Nephron progenitor cell (in vitro differentiated cells): Measurements from ENCODE around the gene DCHS2.

Experiments used
- DNase-seq: peaks from one replicate; pipeline ENCODE4 v3.0.0; 2021
- H3K27ac Mint-ChIP-seq: 2 replicates; pipeline ENCODE4 v1.8.0; 2021; ENCODE audit warnings: mild to moderate bottlenecking, moderate library complexity, mixed read lengths
- H3K27me3 Mint-ChIP-seq: 2 replicates; pipeline ENCODE4 v1.8.0; 2021; ENCODE audit warnings: mild to moderate bottlenecking, low read depth, mixed read lengths; ENCODE audit not compliant: poor library complexity
- H3K36me3 Mint-ChIP-seq: 2 replicates; pipeline ENCODE4 v1.8.0; 2021; ENCODE audit warnings: low read depth, mixed read lengths
- H3K4me1 Mint-ChIP-seq: 2 replicates; pipeline ENCODE4 v1.8.0; 2021; ENCODE audit warnings: mixed read lengths
- H3K4me3 Mint-ChIP-seq: 2 replicates; pipeline ENCODE4 v1.8.0; 2021; ENCODE audit warnings: mild to moderate bottlenecking, moderate library complexity, mixed read lengths
- H3K9me3 Mint-ChIP-seq: 2 replicates; pipeline ENCODE4 v1.8.0; 2021; ENCODE audit warnings: mild to moderate bottlenecking, moderate library complexity, mixed read lengths
- TF ChIP-seq, protein P1 (sequence below): fragments of 200-600 bp; sonication (generic); IDR thresholded peaks from 2 replicates; pipeline ENCODE4 v1.5.0; 2021; ENCODE audit warnings: antibody characterized with exemption

DCHS2 gene

DNA sequence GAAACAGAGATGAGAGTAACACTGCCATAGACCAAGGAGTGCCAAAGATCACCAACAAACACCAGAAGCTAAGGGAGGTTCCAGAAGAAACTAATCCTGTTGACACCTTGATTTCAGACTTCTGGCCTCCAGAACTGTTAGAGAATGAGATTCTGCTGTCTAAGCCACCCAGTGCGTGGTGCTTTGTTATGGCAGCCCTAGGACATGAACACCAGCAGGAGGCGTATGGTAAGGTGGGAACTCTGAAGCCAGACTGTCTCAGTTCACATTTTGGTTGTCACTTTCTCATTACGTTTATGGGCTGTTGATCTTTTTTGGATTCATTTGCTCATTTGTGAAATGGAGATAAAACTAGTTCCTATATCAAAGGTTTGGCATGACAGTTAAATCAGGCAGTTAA is 142.9 kb downstream of the DCHS2 start:
- H3K4me3 Mint-ChIP-seq, result no peak overlapping the region
- no peak overlapping the region for H3K27ac Mint-ChIP-seq
- H3K4me1 Mint-ChIP-seq, result no peaks in the 10 kb centered on the region
- DNase-seq, result no peak
- no peaks in the 10 kb centered on the region for H3K36me3 Mint-ChIP-seq
- TF ChIP-seq, protein P1, sequence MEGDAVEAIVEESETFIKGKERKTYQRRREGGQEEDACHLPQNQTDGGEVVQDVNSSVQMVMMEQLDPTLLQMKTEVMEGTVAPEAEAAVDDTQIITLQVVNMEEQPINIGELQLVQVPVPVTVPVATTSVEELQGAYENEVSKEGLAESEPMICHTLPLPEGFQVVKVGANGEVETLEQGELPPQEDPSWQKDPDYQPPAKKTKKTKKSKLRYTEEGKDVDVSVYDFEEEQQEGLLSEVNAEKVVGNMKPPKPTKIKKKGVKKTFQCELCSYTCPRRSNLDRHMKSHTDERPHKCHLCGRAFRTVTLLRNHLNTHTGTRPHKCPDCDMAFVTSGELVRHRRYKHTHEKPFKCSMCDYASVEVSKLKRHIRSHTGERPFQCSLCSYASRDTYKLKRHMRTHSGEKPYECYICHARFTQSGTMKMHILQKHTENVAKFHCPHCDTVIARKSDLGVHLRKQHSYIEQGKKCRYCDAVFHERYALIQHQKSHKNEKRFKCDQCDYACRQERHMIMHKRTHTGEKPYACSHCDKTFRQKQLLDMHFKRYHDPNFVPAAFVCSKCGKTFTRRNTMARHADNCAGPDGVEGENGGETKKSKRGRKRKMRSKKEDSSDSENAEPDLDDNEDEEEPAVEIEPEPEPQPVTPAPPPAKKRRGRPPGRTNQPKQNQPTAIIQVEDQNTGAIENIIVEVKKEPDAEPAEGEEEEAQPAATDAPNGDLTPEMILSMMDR, result no peak
- no peaks in the 10 kb centered on the region for H3K27me3 Mint-ChIP-seq
- no peaks in the 10 kb centered on the region for H3K9me3 Mint-ChIP-seq

GRCh38 chr4:154345359-154345758 is 146.2 kb downstream of the DCHS2 start:
- Mint-ChIP-seq H3K27ac (no peak overlapping the region), H3K9me3 (no peaks in the 10 kb centered on the region), H3K36me3 (no peaks in the 10 kb centered on the region), H3K4me3 (no peak overlapping the region), H3K27me3 (no peaks in the 10 kb centered on the region), H3K4me1 (no peaks in the 10 kb centered on the region)
- TF ChIP-seq, protein P1, result no peak
- DNase-seq, result no peak

GRCh38 chr4:154344686-154345085 is 146.9 kb downstream of the DCHS2 start:
- Mint-ChIP-seq H3K4me3 (no peak overlapping the region), H3K27ac (no peak overlapping the region)

DNA sequence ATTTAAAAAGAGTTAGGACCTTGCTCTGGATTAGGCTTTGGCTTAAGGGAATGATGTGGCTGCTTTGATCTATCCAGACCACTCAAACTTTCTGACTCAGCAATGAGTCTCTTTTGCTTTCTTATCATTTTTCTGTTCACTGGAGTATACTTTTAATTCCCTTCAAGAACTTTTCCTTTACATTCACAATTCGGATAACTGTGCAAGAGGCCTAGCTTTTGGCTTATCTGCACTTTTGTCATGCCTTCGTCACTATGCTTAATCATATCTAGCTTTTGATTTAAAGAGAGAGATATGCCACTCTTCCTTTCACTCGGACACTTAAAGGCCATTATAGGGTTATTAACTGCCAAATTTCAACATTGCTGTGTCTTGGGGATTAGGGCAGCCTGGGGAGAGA is 147.9 kb downstream of the DCHS2 start:
- Mint-ChIP-seq H3K4me1 (no peaks in the 10 kb centered on the region), H3K4me3 (no peak overlapping the region), H3K36me3 (no peaks in the 10 kb centered on the region), H3K27ac (no peak overlapping the region), H3K27me3 (no peaks in the 10 kb centered on the region), H3K9me3 (no peaks in the 10 kb centered on the region)
- TF ChIP-seq, protein P1, result no peak
- DNase-seq, result no peak

More at GRCh38 chr4:154344686-154345085, 146.9 kb downstream of the DCHS2 start:
- H3K9me3 Mint-ChIP-seq, result no peaks in the 10 kb centered on the region
- no peaks in the 10 kb centered on the region for H3K4me1 Mint-ChIP-seq
- TF ChIP-seq, protein P1, result peak; percentile 16
- H3K36me3 Mint-ChIP-seq, result no peaks in the 10 kb centered on the region
- no peak for DNase-seq
- no peaks in the 10 kb centered on the region for H3K27me3 Mint-ChIP-seq

DNA sequence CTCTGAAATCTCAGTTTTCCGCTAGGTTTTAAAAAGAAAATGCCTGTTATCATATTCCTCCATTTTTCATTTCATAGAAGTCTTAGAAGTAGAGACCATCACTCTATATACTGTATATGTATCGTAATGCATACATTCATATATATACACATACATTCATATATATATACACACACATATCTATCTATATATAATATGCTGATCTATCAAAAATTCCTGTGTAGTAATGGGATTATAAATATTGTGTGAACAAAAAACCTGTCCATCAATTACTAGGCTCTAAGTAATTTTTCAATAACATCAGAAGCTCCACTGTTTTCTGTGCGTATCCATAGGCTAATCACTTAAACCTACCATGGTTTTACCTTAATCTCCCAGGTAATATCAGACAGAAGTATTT is 150.2 kb downstream of the DCHS2 start:
- TF ChIP-seq, protein P1, result no peak
- no peaks in the 10 kb centered on the region for H3K4me1 Mint-ChIP-seq
- no peaks in the 10 kb centered on the region for H3K9me3 Mint-ChIP-seq
- no peaks in the 10 kb centered on the region for H3K27me3 Mint-ChIP-seq
- no peaks in the 10 kb centered on the region for H3K36me3 Mint-ChIP-seq
- no peak for DNase-seq
- H3K4me3 Mint-ChIP-seq, result no peak overlapping the region
- H3K27ac Mint-ChIP-seq, result no peak overlapping the region

DNA sequence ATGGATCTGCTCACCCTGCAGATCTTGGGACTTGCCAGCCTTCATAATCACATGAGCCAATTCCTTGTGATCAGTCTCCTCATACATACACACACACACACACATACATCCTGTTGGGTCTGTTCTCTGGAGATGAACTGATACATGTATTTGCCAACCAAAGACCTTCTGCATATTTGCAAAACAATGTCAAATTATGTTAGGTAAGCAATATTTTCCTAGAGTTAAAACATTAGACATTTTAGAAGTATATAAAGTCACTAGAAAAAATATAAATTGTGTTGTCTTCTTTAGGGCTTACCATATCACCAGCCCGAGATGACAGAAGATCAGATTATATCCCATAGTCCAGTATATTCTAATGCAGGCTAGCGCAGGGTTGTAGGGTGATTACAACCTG is 156.0 kb downstream of the DCHS2 start:
- H3K27ac Mint-ChIP-seq, result no peak overlapping the region
- TF ChIP-seq, protein P1, result no peak
- H3K36me3 Mint-ChIP-seq, result no peaks in the 10 kb centered on the region
- H3K4me3 Mint-ChIP-seq, result no peak overlapping the region
- peaks cover 10% of the 10 kb centered on the region for H3K27me3 Mint-ChIP-seq
- no peaks in the 10 kb centered on the region for H3K4me1 Mint-ChIP-seq
- no peak for DNase-seq
- H3K9me3 Mint-ChIP-seq, result no peaks in the 10 kb centered on the region
